GM12872 (cell line): Measurements from ENCODE around the gene AACS.

Source experiments
- CTCF ChIP-seq: IDR thresholded peaks from 3 replicates; pipeline ENCODE4 v1.5.1; 2011; ENCODE audit warnings: low read depth, mild to moderate bottlenecking, low read length, moderate library complexity; ENCODE audit not compliant: insufficient read depth

AACS gene

GRCh38 chr12:125133616-125134015, 68.4 kb downstream of the AACS start:
- no peak for TF ChIP-seq CTCF

- no peak for TF ChIP-seq CTCF
Observed at GRCh38 chr12:125134576-125134975, 69.3 kb downstream of the AACS start.

DNA sequence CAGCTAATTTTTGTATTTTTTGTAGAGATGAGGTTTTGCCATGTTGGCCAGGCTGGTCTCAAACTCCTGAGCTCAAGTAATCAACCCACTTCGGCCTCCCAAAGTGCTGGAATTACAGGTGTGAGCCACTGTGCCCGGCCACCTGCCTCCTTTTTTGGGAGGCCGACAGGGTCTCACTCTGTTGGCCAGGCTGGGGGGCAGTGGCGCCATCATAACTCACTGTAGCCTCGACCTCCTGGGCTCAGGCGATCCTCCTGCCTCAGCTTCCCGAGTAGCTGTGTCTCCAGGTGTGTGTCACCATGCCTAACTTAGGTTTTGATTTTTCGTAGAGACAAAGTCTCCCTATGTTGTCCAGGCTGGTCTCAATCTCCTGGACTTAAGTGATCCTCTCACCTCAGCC, 70.7 kb downstream of the AACS start:
- TF ChIP-seq CTCF: no peak

DNA sequence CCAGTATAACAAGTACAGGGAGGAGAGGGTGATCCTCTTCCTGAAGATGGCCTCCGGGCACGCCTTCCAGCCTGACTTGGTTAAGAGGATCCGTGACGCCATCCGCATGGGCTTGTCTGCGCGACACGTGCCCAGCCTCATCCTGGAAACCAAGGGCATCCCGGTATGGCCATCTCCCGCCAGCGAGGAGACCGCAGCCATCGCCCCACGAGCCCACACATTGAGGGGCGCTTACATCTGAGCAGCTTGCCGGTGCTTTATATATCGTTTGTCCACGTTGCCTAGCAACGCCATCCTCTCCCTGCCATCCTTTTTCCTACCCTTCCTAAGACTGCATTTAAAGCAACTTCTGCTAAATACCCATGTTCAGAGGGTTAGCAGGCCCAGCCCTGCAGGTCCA, 71.5 kb downstream of the AACS start:
- no peak for TF ChIP-seq CTCF

DNA sequence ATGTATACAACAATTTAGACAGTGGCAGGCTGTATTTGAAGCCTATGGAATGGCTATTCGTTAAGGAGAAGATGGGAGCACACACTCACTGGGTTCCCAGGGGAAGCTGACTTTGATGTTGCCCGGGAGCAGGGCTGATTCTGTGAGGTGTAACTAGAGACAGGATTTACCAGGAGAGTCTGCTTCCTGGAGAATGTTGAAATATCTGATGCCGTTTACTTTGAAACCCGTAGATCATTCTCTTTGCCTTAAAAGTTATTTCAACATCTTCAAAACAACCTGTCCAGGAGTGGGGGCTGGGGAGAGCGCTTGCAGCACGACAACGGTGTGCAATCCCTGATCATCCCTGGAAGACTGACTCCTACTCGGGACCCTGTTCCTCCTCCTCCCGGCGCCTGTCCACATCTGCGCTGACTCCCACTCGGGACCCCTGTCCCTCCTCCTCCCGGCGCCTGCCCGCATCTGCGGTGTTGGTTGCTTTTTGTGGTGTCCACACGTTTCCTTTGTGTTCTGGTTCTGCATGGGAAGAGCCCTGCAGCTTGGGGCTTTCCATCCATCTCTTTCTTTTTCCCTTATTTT, 72.6 kb downstream of the AACS start:
- TF ChIP-seq CTCF: no peak

DNA sequence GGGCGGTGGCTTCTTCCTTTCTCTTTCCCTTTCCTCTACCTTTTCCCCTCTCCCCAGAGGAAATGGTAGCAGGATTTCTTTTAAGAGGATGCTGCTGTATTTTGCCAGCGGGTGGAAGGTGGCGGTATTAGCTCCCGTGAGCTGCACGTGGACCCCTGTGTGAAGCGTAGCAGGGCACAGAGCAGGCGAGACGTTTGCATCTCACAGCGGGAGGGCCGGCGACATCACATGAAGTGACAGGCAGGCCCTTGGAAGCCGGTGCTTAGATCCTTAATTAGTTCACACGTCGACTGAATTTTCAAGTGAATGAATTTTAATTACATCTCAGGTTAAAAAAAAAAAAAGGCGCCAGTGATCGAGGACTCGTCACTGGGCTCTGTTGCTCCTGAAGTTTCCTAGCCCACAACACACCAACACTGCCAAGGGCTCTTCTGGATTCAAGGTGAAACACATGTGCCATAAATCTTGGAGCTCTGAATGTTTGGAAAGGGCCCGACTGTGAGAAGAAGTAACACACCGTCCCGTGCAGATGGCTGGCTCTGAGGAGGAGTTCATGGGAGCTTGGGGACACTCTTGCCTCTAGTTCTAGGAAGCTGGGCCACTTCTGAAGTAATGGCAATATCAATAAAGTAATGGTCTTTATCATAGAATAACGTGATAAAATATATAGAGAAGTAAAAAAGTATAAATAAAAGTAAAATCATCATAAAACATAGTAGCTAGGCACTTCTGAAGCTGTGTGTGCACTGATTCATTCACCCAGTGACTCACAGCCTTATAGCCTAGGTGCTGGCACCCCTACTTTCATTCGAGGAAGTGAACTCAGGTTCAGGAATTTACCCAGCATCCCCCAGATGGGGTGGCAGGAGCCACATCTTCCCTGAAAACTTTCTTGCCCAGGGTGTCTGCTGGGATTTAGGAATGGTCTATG, 75.3 kb downstream of the AACS start:
- TF ChIP-seq CTCF: no peak

DNA sequence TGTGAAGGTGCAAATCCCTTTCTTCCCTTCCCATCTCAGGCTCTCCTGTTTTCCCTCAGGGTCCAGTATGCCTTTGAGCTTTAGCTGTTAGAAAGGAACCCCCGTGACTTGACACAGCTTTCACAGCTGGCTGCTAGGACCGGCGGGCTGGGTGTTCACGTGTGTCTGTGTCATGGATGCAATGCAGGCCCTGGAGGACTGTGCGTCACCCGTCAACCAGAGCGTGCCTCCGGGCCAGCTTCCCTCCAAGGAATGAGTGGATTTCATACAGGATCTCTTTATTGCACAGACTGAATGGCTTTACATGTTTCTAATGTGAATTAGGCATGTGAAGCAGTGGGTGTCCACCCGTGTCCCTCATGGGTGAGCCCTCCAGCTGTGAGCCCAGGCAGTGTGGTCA, 77.4 kb downstream of the AACS start:
- TF ChIP-seq CTCF: no peak
